ENCODE measurements around the gene RSPH10B. TPM values are rescaled to one million over a fixed set of nuclear protein-coding genes. Genes with fewer than 3 reads are reported as not detected.
"Not testable (repeated sequence)": the region's sequence is repeated elsewhere in the genome, so short reads cannot be mapped to it uniquely, and the experiment has no call there.

The RSPH10B gene
- not detected for total RNA-seq

GRCh38 chr7:5970347-5970911 lies at the start of gene RSPH10B:
Gene RSPH10B (minus strand): TSS chr7:5970689. CDS start chr7:5967116, 3,573 bp downstream.
- not testable (repeated sequence) for DNase-seq (ENCODE audit: low read depth in 2 of 3, low spot score in 2 of 3)

- DNase-seq (ENCODE audit: low read depth in 2 of 3, low spot score in 2 of 3) = no peak
Measured at GRCh38 chr7:6016653-6016966, 46.1 kb upstream of the RSPH10B start.

GRCh38 chr7:6015917-6016652 lies 45.6 kb upstream of the RSPH10B start:
- DNase-seq (ENCODE audit: low read depth in 2 of 3, low spot score in 2 of 3) = no peak

- DNase-seq (ENCODE audit: low read depth in 2 of 3, low spot score in 2 of 3) = no peak
Measured at GRCh38 chr7:6012355-6013104, 42.0 kb upstream of the RSPH10B start.

- no peak for DNase-seq (ENCODE audit: low read depth in 2 of 3, low spot score in 2 of 3)
Measured at GRCh38 chr7:6011541-6011940, 41.1 kb upstream of the RSPH10B start.

- DNase-seq (ENCODE audit: low read depth in 2 of 3, low spot score in 2 of 3) = not testable (repeated sequence)
Measured at GRCh38 chr7:6010370-6010769, 39.9 kb upstream of the RSPH10B start.

GRCh38 chr7:6008668-6009611 lies 38.5 kb upstream of the RSPH10B start, which contains the start of the genes AIMP2 and PMS2:
Gene AIMP2 (plus strand): TSS chr7:6009272. CDS start chr7:6009364, 92 bp downstream.
Gene PMS2 (minus strand): TSS chr7:6009049. CDS start chr7:6009019, 30 bp downstream.
- peak; percentile 83 to 98 (median 97) for DNase-seq (ENCODE audit: low read depth in 2 of 3, low spot score in 2 of 3)

- not testable (repeated sequence) for DNase-seq (ENCODE audit: low read depth in 2 of 3, low spot score in 2 of 3)
Measured at GRCh38 chr7:6007835-6008590, 37.5 kb upstream of the RSPH10B start.

GRCh38 chr7:6007386-6007785 lies 36.9 kb upstream of the RSPH10B start:
- DNase-seq (ENCODE audit: low read depth in 2 of 3, low spot score in 2 of 3) = no peak

- peak; percentile 24 to 89 (median 68) for DNase-seq (ENCODE audit: low read depth in 2 of 3, low spot score in 2 of 3)
Measured at GRCh38 chr7:5997210-5997808, 26.8 kb upstream of the RSPH10B start.

GRCh38 chr7:5987061-5987460 lies 16.6 kb upstream of the RSPH10B start:
- DNase-seq (ENCODE audit: low read depth in 2 of 3, low spot score in 2 of 3) = not testable (repeated sequence)

- DNase-seq (ENCODE audit: low read depth in 2 of 3, low spot score in 2 of 3) = not testable (repeated sequence)
Measured at GRCh38 chr7:5979680-5980314, 9.3 kb upstream of the RSPH10B start.

- not testable (repeated sequence) for DNase-seq (ENCODE audit: low read depth in 2 of 3, low spot score in 2 of 3)
Measured at GRCh38 chr7:5973580-5973979, 3.1 kb upstream of the RSPH10B start.

GRCh38 chr7:5963810-5964209 lies 6.7 kb downstream of the RSPH10B start:
- not testable (repeated sequence) for DNase-seq (ENCODE audit: low read depth in 2 of 3, low spot score in 2 of 3)

GRCh38 chr7:5963205-5963604 lies 7.3 kb downstream of the RSPH10B start:
- not testable (repeated sequence) for DNase-seq (ENCODE audit: low read depth in 2 of 3, low spot score in 2 of 3)

- DNase-seq (ENCODE audit: low read depth in 2 of 3, low spot score in 2 of 3) = not testable (repeated sequence)
Measured at GRCh38 chr7:5934945-5935450, 35.5 kb downstream of the RSPH10B start.

- DNase-seq (ENCODE audit: low read depth in 2 of 3, low spot score in 2 of 3) = not testable (repeated sequence)
Measured at GRCh38 chr7:5931905-5932644, 38.4 kb downstream of the RSPH10B start.

- DNase-seq (ENCODE audit: low read depth in 2 of 3, low spot score in 2 of 3) = not testable (repeated sequence)
Measured at GRCh38 chr7:5931250-5931649, 39.2 kb downstream of the RSPH10B start.

All from hematopoietic multipotent progenitor cell (in vitro differentiated cells).